H1 (cell line): ENCODE measurements around the gene SNORC.

Experiments
- CHD1 ChIP-seq: IDR thresholded peaks from 2 replicates; pipeline ENCODE4 v1.6.1; 2012; ENCODE audit warnings: low read depth, low read length, improper control_type of control experiment
- CTCF ChIP-seq, 3 experiments: IDR thresholded peaks; 1 replicate in 2 of 3; 2 replicates in 1 of 3; pipeline versions ENCODE4 v1.5.1 to v1.6.1; 2011; ENCODE audit warnings: low read length in 3 of 3, mild to moderate bottlenecking in 3 of 3, inconsistent platforms in 2 of 3, low read depth in 1 of 3, moderate library complexity in 1 of 3; ENCODE audit not compliant: insufficient read depth in 1 of 3; ENCODE audit errors: control extremely low read depth in 1 of 3
- EZH2 ChIP-seq: fragments of 200-600 bp; sonication (generic); IDR thresholded peaks from 2 replicates; pipeline ENCODE4 v1.7.1; 2012; ENCODE audit warnings: low read depth, mild to moderate bottlenecking, moderate library complexity, low read length, inconsistent platforms; ENCODE audit not compliant: severe bottlenecking
- KDM1A ChIP-seq: fragments of 200-600, 300-600 bp; sonication (generic); IDR thresholded peaks from 2 replicates; pipeline ENCODE4 v1.7.1; 2016; ENCODE audit warnings: mild to moderate bottlenecking, low read length, borderline replicate concordance
- KDM5A ChIP-seq: fragments of 200-600 bp; IDR thresholded peaks from 2 replicates; pipeline ENCODE4 v1.7.1; 2012; ENCODE audit warnings: mild to moderate bottlenecking, low read length, inconsistent platforms, mixed read lengths
- PHF8 ChIP-seq: fragments of 200-600 bp; sonication (generic); conservative IDR thresholded peaks from 2 replicates; pipeline ENCODE4 v1.7.1; 2012; ENCODE audit warnings: low read depth, mild to moderate bottlenecking, inconsistent platforms, low read length, moderate library complexity
- POLR2A ChIP-seq, 2 experiments: IDR thresholded peaks; 1 replicate in 1 of 2; 2 replicates in 1 of 2; pipeline ENCODE4 v1.6.1; 2011; ENCODE audit warnings: low read depth in 2 of 2, low read length in 2 of 2, mild to moderate bottlenecking in 2 of 2; ENCODE audit errors: control extremely low read depth in 1 of 2
- RAD21 ChIP-seq, 2 experiments: IDR thresholded peaks in 1 of 2; conservative IDR thresholded peaks in 1 of 2; 2 replicates each; pipeline ENCODE4 v1.6.1; 2011; ENCODE audit warnings: low read depth in 2 of 2, low read length in 2 of 2, improper control_type of control experiment in 1 of 2, inconsistent platforms in 1 of 2, mild to moderate bottlenecking in 1 of 2, moderate library complexity in 1 of 2
- SIX5 ChIP-seq: IDR thresholded peaks from 2 replicates; pipeline ENCODE4 v1.6.1; 2011; ENCODE audit warnings: mild to moderate bottlenecking, low read depth, low read length
- TAF1 ChIP-seq: IDR thresholded peaks from 2 replicates; pipeline ENCODE4 v1.6.1; 2011; ENCODE audit warnings: mild to moderate bottlenecking, low read depth, low read length
- TEAD4 ChIP-seq: IDR thresholded peaks from 2 replicates; pipeline ENCODE4 v1.6.1; 2012; ENCODE audit warnings: low read depth, low read length, inconsistent platforms, mixed read lengths

- TF ChIP-seq CTCF (IDR thresholded peaks at IDR 0.05; ENCODE audit: control extremely low read depth in 1 of 3, insufficient read depth in 1 of 3, low read depth in 1 of 3, low read length in 3 of 3), result no peak
- no peak for TF ChIP-seq EZH2
- no peak for TF ChIP-seq PHF8
- TF ChIP-seq KDM5A, result no peak
- no peak for TF ChIP-seq POLR2A (IDR thresholded peaks at IDR 0.05; ENCODE audit: control extremely low read depth in 1 of 2, low read depth in 2 of 2, low read length in 2 of 2)
- no peak for TF ChIP-seq CHD1
- TF ChIP-seq RAD21 (IDR thresholded peaks at IDR 0.05 in 1 of 2, conservative IDR thresholded peaks at IDR 0.05 in 1 of 2; ENCODE audit: low read depth in 2 of 2, low read length in 2 of 2), result no peak
- TF ChIP-seq KDM1A, result no peak
- no peak for TF ChIP-seq TEAD4
- no peak for TF ChIP-seq SIX5
- no peak for TF ChIP-seq TAF1
These were observed 43.8 kb downstream of the SNORC start for GRCh38 chr2:232913903-232914302.
